Measurements from ENCODE around the gene MPC1. TPM values are rescaled to one million over a fixed set of nuclear protein-coding genes. Genes with fewer than 3 reads are reported as not detected.

The MPC1 gene
- 32.0 and 32.6 TPM in 2 replicates for total RNA-seq
- long read RNA-seq, transcript MPC1-201 (4 exons, 976 nt), result major isoform, 35 of 41 reads
- long read RNA-seq, partial matches to known transcripts, result 2 of 41 reads
- long read RNA-seq, other reads (novel, unspliced or antisense), result 4 of 41 reads

DNA sequence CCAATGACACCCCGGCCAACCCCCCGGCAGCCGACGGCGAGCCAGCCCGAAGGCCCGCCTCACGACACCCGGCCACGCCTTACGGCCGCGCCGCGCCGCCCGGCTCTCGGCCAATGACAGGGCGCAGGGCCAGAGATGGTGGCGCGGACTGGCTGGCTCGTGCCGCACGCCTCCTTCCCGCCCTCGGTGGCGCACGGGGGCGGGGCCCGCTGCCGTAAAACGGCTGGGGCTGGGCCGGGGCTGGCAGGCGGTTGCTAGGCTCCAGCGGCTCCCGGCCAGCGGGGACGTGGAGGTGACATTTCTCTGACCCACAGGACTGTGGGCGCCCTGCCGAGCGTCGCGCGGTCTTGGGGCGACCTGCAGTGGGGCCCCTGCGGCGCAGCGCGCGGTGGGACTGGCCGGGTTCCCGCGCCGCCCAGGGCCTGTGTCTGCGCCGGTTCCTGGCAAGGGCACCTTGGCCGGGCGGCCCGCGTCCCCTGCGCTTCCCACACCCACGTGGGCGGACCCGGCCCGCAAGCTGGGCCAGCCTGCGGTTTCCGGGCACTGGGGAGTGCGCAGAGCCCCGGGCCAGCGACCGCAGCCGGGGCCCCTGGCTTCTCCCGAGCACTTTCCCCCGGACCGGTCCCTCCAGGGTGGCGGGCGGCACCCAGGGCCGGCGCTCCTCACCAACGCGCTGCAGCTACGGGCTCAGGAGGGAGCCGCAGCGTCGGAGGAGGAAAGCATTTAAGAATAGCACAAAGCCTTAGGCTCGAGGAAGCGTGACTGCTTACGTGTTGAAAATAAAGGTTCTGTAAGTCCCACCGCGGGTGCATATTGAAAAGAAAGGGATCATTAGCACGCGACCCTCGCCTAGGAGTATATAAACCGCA, at the start of gene MPC1:
Gene MPC1 (minus strand): TSS at position 8 of the 869 bp plus-strand sequence. CDS start 64 bp downstream, outside the sequence.
- Mint-ChIP-seq H3K4me1 (peaks cover 17% of the 10 kb centered on the region), H3K27me3 (ENCODE audit: low read depth) (no peaks in the 10 kb centered on the region), H3K4me3 (peak within 1 kb of the TSS; percentile 95), H3K36me3 (ENCODE audit: low read depth) (no peaks in the 10 kb centered on the region), H3K9me3 (no peaks in the 10 kb centered on the region), H3K27ac (ENCODE audit: unreplicated experiment) (peak within 1 kb of the TSS; percentile 78)
- no peak for TF ChIP-seq CTCF (conservative IDR thresholded peaks at IDR 0.05)
- DNase-seq (ENCODE audit: low read depth, low spot score), result peak; percentile 90

DNA sequence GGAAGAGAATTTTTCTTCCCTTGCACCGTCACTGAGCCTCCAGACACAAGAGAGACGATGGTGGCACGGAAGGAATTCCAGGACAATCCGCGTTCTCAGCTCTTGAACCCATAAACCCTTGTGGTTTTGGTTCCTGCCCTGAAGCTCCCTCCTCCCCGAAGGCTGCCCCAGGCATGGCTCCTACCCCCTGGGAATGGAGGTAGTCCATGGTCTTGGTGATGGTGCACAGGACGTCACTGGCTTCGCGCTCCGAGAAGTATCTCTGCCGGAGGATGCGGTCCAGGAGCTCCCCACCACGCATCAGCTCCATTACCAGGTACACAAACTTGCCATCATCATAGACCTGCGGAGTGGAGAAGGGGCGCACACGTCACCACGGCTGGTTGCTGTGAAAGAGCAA, 47.5 kb upstream of the MPC1 start:
- no peak for DNase-seq (ENCODE audit: low read depth, low spot score)
- no peaks in the 10 kb centered on the region for H3K27me3 Mint-ChIP-seq (ENCODE audit: low read depth)
- no peaks in the 10 kb centered on the region for H3K9me3 Mint-ChIP-seq
- no peak overlapping the region for H3K4me3 Mint-ChIP-seq
- H3K27ac Mint-ChIP-seq (ENCODE audit: unreplicated experiment), result no peak overlapping the region
- no peak for TF ChIP-seq CTCF (conservative IDR thresholded peaks at IDR 0.05)
- peaks cover 18% of the 10 kb centered on the region for H3K36me3 Mint-ChIP-seq (ENCODE audit: low read depth)
- no peaks in the 10 kb centered on the region for H3K4me1 Mint-ChIP-seq

- Mint-ChIP-seq H3K4me3 (no peak overlapping the region), H3K27ac (ENCODE audit: unreplicated experiment) (peak overlapping the region; percentile 59), H3K27me3 (ENCODE audit: low read depth) (no peaks in the 10 kb centered on the region), H3K36me3 (ENCODE audit: low read depth) (peaks cover 12% of the 10 kb centered on the region), H3K4me1 (peaks cover 13% of the 10 kb centered on the region), H3K9me3 (no peaks in the 10 kb centered on the region)
- no peak for DNase-seq (ENCODE audit: low read depth, low spot score)
- no peak for TF ChIP-seq CTCF (conservative IDR thresholded peaks at IDR 0.05)
Measured at GRCh38 chr6:166424431-166424830, 41.7 kb upstream of the MPC1 start.

- TF ChIP-seq CTCF (conservative IDR thresholded peaks at IDR 0.05), result no peak
- Mint-ChIP-seq H3K36me3 (ENCODE audit: low read depth) (peaks cover 9% of the 10 kb centered on the region), H3K27ac (ENCODE audit: unreplicated experiment) (no peak overlapping the region), H3K27me3 (ENCODE audit: low read depth) (no peaks in the 10 kb centered on the region), H3K4me1 (peaks cover 13% of the 10 kb centered on the region), H3K9me3 (no peaks in the 10 kb centered on the region), H3K4me3 (no peak overlapping the region)
- DNase-seq (ENCODE audit: low read depth, low spot score), result no peak
Measured at GRCh38 chr6:166423781-166424180, 41.0 kb upstream of the MPC1 start.

- Mint-ChIP-seq H3K4me1 (peaks cover 13% of the 10 kb centered on the region), H3K27me3 (ENCODE audit: low read depth) (no peaks in the 10 kb centered on the region), H3K9me3 (no peaks in the 10 kb centered on the region), H3K36me3 (ENCODE audit: low read depth) (peaks cover 9% of the 10 kb centered on the region), H3K4me3 (no peak overlapping the region), H3K27ac (ENCODE audit: unreplicated experiment) (no peak overlapping the region)
- no peak for DNase-seq (ENCODE audit: low read depth, low spot score)
- TF ChIP-seq CTCF (conservative IDR thresholded peaks at IDR 0.05), result no peak
Measured at GRCh38 chr6:166423051-166423745, 40.5 kb upstream of the MPC1 start.
